GM21423 (cell line): Measurements from ENCODE around the gene RANBP9.

ENCODE experiments used
- ATAC-seq: cut with Tn5 transposase; IDR thresholded peaks from one replicate; pipeline ENCODE4 v1.9.1; 2021; ENCODE audit warnings: mild to moderate bottlenecking, moderate library complexity; ENCODE audit not compliant: unreplicated experiment

Gene RANBP9

DNA sequence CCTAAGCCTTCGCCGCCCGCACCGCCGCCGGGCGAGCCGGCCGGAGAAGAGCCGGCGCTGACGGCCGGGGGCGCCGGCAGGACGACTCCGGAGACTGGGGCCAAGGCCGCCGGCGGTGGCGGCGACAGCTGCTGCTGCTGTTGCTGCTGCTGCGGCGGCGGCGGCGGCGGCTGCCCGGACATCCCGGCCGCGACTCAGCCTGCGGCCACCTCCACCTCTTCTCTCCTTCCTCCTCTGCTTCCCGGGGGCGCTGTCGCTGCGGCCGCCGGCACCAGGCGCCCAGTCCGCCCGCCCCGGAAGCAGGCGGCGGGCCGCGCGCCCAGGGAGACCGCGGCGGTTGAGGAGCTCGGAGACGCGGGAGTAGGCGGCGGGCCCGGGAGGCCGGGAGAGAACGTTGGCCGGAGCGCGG, 307 bp downstream of the RANBP9 start:
- ATAC-seq = peak; percentile 54

DNA sequence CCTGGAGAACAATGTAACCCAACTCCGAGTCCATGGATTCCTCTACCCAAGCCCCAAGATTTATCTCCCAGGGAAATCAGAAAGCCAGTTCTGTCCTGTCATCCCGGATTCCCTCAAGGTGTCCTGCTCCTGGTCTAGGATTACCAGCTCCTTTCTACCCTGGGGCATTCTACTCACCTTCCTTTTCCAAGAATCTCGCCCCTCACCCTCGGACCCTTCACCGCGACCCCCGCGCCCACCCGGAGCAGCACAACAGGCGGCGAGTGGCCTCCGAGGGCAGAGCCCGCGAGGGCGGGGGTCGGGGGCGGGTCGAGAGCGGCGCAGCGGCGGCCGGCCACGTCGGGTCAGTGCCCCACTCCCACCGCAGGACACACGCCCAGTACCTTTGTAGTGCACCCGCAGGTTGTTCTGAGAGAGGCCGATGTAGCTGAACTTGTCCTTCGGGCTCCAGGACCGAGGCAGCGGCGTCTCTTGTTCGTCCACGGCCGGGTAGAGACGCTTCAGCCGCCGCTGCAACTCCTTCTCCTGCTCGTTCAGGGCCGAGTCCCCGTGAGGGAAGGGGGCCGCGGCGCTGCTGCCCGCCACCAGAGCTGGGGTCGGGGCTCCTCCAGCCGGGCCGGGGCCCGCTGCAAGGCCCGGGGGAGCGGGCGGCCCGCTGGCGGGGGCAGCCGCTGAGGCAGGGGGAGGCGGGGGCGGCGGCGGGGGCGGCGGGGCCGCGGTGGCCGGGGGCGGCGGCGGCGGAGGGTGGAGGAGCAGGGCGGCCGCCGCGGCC, 897 bp downstream of the RANBP9 start:
- ATAC-seq = peak; percentile 7

DNA sequence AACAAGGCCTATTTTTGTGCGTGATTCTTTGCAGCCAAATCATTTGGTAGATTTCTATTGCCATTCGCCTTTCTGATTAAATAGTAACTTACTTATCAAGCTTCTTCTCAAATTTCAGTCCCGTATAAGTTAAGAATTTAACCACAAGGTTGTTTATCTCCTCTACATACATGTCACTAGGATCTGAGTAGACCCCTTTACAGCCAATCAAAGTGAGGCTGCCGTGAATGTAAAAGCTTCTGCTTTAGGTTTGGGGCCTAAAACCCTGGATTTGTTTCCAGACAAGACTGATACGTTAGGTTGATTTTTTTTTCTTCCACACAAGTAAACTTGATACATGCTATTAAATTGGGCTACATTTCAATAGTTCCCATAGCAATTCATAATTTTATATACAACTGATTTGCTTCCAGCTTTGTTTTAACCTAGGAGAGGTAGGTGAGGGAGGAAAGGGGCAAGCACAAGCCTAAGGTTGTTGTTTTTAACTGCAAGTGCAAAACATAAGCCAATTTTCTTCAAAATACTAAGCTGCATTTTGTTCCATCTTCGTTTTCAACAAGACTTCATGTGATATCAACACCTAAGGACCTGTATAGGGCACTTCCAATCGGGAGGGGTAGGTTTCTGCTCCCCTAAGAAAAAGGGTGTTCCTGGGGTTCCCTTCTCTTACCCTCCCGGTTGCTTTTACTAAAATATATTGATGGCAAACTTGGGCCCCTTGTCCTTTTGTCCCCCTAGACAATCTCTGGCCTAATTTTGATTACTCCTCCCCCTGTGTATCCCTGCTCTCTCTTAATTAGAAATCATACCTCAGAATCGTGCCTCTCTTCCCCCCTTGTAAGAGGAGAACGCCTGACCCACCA, 1.7 kb downstream of the RANBP9 start:
- no peak for ATAC-seq

DNA sequence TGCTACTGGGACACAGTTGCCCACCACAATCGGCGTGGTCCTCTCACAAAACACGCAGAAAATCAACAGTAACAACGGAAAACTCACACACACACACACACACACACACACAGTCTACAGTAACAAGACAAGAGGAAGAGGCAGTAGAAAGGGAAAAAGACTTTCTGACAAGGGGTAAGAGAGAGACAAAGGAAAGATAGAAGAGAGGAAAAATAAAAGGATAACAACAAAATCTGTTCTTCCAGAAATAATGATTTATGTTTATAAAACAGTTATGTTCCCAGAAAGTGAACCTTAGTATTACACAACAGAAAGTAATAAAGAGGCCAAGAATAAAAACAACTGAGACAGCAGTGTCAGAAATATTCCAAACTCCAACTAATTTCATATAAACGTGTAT, 2.9 kb downstream of the RANBP9 start:
- ATAC-seq = no peak

DNA sequence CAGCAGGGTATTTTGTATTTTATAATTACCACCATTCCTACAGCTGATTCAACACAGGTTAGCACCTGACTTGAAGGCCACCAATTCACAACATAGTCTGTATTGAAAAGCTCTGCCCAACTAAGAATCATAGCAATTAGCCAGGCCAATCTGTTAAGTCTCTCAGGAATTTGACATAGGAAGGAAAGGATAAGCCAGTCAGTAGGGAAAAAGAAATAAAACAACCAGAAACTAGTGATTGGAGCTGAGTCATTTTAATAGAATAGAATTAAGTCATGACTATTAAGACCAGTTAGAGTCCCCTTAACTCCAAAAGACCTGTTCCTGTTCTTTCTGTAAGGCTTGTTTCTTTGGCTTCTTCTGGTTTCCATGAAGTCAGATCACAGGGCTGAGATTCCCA, 8.1 kb downstream of the RANBP9 start:
- no peak for ATAC-seq

DNA sequence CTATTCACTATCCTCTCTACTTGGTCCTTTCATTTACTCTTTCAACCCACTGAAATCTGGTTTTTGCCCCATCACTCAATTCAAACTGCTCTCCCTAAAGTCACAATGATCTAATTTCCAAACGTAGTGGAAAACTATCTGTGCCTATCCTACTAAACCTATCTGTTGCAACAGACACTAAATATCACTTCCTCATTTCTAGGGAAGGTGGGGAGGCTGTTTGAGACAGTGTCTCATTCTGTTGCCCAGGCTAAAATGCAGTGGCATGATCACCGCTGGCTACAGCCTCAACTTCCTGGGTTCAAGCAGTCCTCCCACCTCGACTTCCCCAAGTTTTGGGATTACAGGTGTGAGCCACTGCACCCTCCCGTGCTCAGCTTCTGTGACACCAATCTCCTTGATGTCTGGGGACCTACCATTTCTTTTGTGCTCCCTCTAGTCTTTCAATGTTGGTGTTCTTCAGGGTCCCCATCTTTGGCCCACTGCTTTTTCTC, 8.8 kb downstream of the RANBP9 start:
- ATAC-seq = peak; percentile 70

DNA sequence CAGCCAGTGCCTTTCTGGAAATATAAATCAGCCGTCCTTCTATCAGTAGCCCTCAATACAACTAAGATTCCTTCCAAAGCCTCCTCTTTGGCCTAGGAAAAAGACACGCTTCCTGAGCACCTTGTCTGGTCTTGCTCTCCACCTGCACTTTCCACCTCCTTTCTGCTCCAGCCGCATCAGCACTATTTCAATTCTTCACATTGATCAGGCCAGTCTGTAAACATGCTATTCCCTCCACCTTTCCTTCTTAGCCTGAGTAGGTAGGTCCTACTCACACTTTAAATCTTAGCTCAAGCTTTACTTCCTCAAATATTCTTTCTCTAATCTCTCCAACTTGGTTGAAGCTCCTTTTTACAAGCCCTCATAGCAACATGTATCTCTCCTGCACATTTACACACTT, 11.4 kb downstream of the RANBP9 start:
- no peak for ATAC-seq

DNA sequence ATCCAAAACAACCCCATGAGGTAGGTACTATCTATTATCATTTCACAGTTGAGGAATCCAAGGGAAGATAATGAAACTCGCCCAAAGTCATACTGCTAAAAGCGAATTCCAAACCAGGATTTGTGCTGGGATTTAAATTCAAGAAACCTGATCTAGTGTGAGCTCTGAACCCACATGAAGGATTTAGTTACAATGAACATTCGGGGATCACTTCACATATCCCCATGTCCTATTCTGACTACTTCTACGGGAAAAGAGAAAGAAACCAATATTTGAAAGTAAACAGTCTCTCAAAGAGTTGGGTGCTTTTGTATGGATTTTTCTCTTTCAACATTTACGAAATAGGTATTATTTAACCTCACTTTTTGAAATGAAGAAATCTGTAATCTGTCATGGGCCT, 12.9 kb downstream of the RANBP9 start:
- no peak for ATAC-seq

DNA sequence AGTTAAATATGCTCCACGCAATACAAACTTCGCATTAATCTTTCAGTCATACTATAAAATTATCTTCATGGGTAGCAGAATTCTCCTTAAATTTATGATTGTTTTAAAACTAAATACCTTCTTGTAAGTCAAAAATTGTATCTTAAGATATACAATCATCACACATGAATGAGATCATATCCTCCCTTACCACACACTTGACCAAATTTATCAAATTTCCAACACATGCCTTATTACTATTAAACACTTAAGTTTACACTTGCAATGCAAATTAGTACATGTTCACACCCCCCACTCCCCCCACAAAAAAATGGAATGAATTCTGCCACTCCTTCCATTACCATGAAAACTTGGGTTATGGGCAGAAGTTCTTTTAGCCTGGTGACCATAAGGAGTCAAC, 13.8 kb downstream of the RANBP9 start:
- no peak for ATAC-seq

DNA sequence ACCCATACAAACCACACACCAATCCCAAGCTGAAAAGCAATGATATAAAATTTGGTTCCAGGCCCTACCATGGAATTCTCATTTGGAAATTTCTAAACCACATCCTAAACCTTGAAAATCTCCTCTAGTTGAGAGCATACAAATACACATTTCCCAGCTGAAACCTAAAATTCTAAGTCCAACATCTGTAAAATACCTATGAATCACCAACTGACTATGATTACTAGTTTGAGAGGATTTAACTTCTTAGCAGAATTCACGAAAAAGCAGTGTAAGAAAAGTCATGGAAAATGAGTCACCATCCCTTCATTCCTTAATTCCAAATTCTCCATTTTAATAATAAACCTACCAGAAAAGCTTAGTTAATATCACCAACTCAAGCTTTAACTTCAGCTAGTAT, 15.4 kb downstream of the RANBP9 start:
- no peak for ATAC-seq

DNA sequence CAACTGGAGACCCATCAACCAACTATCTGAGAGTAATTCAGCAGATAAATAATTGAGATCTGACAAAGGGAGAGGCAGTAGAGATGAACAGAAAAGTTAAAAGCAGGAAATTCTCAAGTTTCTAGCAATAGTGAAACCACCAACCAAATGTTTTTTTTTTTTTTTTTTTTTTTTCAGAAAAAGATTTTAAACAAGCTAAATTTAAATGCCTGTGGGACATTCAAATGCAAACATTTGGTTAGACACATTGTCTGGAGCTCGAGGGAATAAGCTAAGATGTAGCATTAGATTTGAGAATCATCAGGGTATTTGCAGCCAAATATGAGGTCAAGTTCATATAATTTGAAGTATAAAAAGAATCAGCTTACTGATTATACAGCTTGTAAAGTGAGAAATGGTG, 16.4 kb downstream of the RANBP9 start:
- no peak for ATAC-seq

DNA sequence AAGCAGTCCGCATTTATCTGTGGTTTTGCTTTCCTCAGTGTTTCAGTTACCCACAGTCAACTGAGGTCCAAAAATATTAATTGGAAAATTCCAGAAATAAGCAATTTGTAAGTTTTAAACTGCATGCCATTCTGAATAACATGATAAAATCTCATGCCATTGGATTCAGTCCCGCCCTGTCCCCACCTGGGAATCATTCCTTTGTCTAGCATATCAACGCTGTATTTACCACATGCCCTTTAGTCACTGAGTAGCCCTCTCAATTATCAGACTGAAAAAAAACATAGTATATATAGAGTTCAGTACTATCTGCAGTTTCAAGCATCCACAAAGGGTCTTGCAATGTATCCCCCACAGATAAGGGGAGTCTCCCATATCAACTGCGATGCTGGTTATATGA, 17.1 kb downstream of the RANBP9 start:
- ATAC-seq = no peak

DNA sequence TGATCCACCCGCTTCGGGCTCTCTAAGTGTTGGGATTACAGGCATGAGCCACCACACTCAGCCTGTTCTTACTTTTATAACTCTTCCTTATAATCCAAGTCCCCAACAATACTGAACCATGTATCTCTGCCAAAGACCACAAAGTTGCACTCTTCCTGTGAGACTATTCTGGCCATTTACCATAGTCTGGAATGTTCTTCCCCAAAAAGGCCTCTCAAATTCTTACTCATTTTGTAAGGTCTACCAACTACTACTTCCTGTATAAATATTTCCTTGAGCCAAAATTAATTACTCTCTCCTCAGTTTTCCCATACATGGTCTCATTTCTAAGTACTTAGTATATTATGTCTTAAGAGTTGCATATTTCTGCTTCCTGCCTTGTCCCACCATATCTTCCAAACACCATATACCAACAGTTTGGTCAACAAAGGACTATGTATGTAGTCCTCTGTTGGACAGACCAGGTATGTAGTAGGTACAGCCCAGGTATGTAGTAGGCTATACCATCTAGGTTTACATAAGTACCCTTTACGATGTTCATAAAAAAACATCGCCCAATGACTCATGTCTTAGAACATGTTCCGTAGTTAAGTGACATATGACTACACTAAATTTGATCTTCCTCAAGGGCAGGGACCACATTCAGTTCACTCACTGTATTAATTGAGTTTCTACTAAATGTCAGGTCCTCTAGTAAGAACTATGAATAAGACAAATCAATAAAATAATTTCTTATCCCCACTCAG, 22.0 kb downstream of the RANBP9 start:
- no peak for ATAC-seq

DNA sequence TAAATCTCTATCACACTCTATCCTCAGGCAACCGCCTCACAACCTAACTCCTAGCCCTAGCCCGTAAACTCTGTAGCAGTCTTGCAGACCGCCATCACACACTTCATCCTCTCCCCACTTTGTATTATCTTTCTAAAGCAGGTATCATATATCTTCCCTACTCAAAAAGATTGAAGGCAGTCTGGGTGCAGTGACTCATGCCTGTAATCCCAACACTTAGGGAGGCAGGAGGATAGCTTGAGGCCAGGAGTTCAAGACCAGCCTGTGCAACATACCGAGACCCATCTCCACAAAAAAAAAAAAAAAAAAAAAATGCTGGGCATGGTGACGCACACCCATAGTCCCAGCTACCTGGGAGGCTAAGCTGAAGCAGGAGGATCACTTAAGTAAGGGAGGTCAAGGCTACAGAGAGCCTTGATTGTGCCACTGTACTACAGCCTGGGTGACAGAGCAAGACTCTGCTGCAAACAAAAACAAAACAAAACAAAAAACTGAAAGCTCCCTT, 22.9 kb downstream of the RANBP9 start:
- ATAC-seq = no peak

DNA sequence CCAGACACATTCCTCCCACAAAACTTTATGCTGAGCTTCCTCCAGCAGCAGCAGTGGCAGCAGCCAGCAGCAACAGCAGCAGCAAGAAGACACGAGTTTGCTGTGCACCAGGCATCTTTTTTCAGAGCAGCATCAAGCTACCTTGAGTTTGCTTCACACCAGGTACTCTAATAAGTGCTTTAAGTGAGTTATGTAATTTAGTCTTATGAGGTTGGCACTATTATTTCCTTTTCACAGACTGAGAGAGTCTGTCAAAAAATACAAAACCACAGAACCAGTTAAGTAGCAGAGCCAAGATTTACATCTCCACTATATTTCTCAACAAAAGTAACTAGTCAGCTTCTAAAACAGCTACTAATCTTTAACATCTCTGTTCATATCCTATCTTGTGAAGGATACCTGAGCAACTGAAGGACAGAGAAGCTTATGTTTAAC, 23.7 kb downstream of the RANBP9 start:
- no peak for ATAC-seq

DNA sequence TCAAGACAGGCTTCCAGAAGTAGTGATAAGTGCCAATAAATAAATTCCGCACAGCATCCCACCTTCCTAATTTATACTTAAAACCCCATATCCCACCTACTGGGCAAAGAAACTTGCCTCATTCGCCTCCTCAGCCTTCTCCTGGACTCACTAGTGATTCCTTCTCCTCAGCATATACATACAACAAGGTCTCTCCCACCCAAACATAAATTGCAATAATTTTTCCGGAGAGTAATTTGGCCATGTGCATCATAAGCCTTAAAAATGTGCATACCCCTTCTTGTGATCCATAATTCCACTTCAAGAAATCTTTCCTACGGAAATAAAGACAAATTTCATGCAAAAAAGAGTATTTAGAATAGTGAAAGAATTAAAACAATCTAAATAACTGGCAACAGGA, 26.8 kb downstream of the RANBP9 start:
- ATAC-seq = no peak

DNA sequence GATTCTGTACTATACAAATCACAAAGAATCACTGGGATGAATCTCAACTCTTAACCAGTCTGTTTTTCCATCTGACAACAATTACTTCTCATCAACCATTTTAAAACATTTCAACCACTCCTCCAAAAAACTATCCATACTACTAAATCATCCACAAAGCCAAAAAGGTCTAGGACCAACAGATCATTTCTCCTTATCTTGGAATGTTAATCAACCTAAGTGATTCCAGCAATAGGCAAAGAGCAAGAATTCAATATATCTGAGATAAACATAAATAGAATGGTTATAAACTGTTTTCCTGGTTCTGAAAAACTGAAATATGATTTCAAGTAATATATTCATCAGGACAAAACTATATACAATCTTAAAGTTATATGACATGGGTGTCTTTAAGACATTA, 28.6 kb downstream of the RANBP9 start:
- ATAC-seq = no peak

DNA sequence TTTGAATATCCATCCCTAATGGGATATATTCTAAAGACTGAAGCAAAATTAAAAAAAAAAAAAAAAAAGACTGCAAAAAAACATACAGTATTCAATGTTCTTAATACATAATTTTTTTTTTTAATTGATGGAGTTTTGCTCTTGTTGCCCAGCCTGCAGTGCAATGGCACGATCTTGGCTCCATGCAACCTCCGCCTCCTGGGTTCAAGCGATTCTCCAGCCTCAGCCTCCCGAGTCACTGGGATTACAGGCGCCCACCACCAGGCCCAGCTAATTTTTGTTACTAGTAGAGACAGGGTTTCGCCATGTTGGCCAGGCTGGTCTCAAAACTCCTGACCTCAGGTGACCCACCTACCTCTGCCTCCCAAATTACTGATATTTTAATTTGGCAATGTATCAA, 29.3 kb downstream of the RANBP9 start:
- ATAC-seq = no peak

DNA sequence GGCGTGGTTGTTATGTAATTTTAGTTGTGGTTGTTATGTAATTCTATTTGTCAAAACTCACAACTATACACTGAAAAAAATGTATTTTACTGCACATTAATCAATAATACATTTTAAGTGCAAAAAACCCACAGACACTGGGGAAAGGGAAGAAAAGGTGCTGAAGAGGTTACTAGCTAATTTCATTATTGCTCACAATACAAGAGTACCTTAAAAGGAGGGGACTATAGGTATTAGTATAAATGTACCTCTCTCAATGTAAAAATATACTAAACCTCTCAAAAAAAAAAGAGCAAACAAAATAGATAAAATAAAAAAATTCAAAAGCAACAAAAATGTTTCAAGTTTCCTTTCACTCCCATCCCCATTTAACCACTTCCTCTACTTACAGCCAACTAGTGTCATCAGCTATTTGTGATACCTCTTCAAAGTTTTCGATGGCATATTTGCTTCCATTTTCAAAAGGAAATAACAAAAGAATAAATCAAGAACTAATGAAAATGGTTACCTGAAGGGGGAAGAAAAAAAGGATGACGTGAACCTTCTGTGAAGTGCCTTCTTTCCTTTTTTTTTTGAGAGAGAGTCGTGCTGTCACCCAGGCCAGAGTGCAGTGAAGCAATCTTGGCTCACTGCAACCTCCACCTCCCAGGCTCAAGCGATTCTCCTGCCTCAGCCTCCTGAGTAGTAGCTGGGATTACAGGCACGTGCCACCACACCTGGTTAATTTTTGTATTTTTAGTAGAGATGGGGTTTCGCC, 30.2 kb downstream of the RANBP9 start:
- peak; percentile 59 for ATAC-seq

DNA sequence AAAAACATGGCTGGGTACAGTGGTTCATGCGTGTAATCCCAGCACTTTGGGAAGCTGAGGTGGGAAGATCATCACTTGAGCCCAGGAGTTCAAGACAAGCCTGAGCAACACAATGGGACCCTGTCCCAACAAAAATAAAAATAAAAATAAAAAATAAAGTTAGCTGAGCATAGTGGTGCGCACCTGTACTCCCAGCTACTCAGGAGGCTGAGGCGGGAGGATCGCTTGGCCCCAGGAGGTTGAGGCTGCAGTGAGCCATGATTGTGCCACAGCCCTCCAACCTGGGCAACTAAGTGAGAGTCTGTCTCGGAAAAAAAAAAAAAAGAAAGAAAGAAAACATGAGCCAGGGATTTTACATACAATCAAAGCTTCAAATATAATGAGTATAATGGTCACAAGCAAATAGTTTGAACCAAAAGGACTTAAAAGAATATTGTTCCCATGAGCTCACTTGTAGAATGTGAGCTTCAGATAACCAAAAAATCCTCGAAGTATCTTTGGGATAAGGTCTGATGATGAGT, 31.1 kb downstream of the RANBP9 start:
- ATAC-seq = no peak
